HG03159 (cell line): Measurements from ENCODE around the gene NAMPT.
"Not testable (repeated sequence)": the region's sequence is repeated elsewhere in the genome, so short reads cannot be mapped to it uniquely, and the experiment has no call there.

Experiments
- ATAC-seq: cut with Tn5 transposase; IDR thresholded peaks from one replicate; pipeline ENCODE4 v1.9.1; 2021; ENCODE audit warnings: mild to moderate bottlenecking, moderate library complexity; ENCODE audit not compliant: unreplicated experiment

NAMPT gene

GRCh38 chr7:106284714-106285050, at the start of gene NAMPT:
TSS of gene NAMPT (minus strand) at chr7:106284983. CDS start at chr7:106284884, 99 bp downstream.
- no peak for ATAC-seq

GRCh38 chr7:106332201-106332600, 47.4 kb upstream of the NAMPT start:
- no peak for ATAC-seq

GRCh38 chr7:106331441-106332175, 46.8 kb upstream of the NAMPT start:
- ATAC-seq: no peak

GRCh38 chr7:106329971-106330733, 45.4 kb upstream of the NAMPT start:
- no peak for ATAC-seq

- no peak for ATAC-seq
Measured at GRCh38 chr7:106329408-106329807, 44.6 kb upstream of the NAMPT start.

GRCh38 chr7:106327538-106328481, 43.0 kb upstream of the NAMPT start:
- no peak for ATAC-seq

- ATAC-seq: no peak
Measured at GRCh38 chr7:106326594-106327537, 42.1 kb upstream of the NAMPT start.

- ATAC-seq: not testable (repeated sequence)
Measured at GRCh38 chr7:106324509-106324908, 39.7 kb upstream of the NAMPT start.

- not testable (repeated sequence) for ATAC-seq
Measured at GRCh38 chr7:106320254-106320770, 35.5 kb upstream of the NAMPT start.

- ATAC-seq: no peak
Measured at GRCh38 chr7:106318482-106318881, 33.7 kb upstream of the NAMPT start.

- no peak for ATAC-seq
Measured at GRCh38 chr7:106317971-106318370, 33.2 kb upstream of the NAMPT start.

- ATAC-seq: no peak
Measured at GRCh38 chr7:106316947-106317346, 32.2 kb upstream of the NAMPT start.

- no peak for ATAC-seq
Measured at GRCh38 chr7:106314875-106315274, 30.1 kb upstream of the NAMPT start.

- no peak for ATAC-seq
Measured at GRCh38 chr7:106313966-106314365, 29.2 kb upstream of the NAMPT start.

- no peak for ATAC-seq
Measured at GRCh38 chr7:106313456-106313901, 28.7 kb upstream of the NAMPT start.

- ATAC-seq: no peak
Measured at GRCh38 chr7:106312906-106313305, 28.1 kb upstream of the NAMPT start.

GRCh38 chr7:106312099-106312871, 27.5 kb upstream of the NAMPT start:
- ATAC-seq: no peak

GRCh38 chr7:106309362-106309761, 24.6 kb upstream of the NAMPT start:
- no peak for ATAC-seq

- ATAC-seq: no peak
Measured at GRCh38 chr7:106306256-106306655, 21.5 kb upstream of the NAMPT start.
